T-cell (primary cell): ENCODE measurements around the gene SMIM8. TPM values are rescaled to one million over a fixed set of nuclear protein-coding genes. Genes with fewer than 3 reads are reported as not detected.
"Not testable (repeated sequence)": the region's sequence is repeated elsewhere in the genome, so short reads cannot be mapped to it uniquely, and the experiment has no call there.

Experiments
- ATAC-seq, 4 experiments: fragments of 200-7000 bp in 3 of 4; fragments of 150-1000 bp in 1 of 4; cut with Tn5 transposase; replicated peaks in 1 of 4; 1 replicate in 3 of 4; 2 replicates in 1 of 4; pipeline ENCODE4 v1.10.0; 2021; ENCODE audit warnings: moderate library complexity in 3 of 4, mild to moderate bottlenecking in 2 of 4, moderate number of reproducible peaks in 1 of 4
- CTCF ChIA-PET, 2 donors: fragments of 300-600 bp; sonication (Branson Sonifier 250); formaldehyde crosslinking; loops; one replicate each; lab custom pipeline; 2022; ENCODE audit warnings: antibody characterized with exemption in 2 of 2; lab: Charles Lee
- POLR2A ChIA-PET, 2 donors: fragments of 300-600 bp; sonication (Branson Sonifier 250); formaldehyde crosslinking; loops; one replicate each; lab custom pipeline; 2022; ENCODE audit warnings: antibody characterized with exemption in 2 of 2; lab: Charles Lee
- DNase-seq, 35 experiments: peaks; one replicate each; pipeline versions ENCODE4 v3.0.0 to v3.0.0-alpha.2; 2013 to 2023
- H3K27ac ChIP-seq: one replicate; pipeline ENCODE4 v1.5.1; 2013; ENCODE audit warnings: low read length
- H3K27me3 ChIP-seq, 2 experiments: replicated peaks in 1 of 2; 1 replicate in 1 of 2; 2 replicates in 1 of 2; pipeline versions ENCODE4 v1.6.1 to v1.7.0; 2013; ENCODE audit warnings: low read length in 1 of 2, mixed read lengths in 1 of 2; ENCODE audit not compliant: control insufficient read depth in 2 of 2, insufficient read depth in 2 of 2; ENCODE audit errors: extremely low read depth in 1 of 2
- H3K36me3 ChIP-seq, 2 donors: 1 replicate in 1 of 2; 2 replicates in 1 of 2; pipeline versions ENCODE4 v1.6.1 to v1.7.0; 2013; ENCODE audit warnings: low read length in 1 of 2; ENCODE audit not compliant: control insufficient read depth in 2 of 2, insufficient read depth in 1 of 2; ENCODE audit errors: extremely low read depth in 1 of 2
- H3K4me1 ChIP-seq, 2 experiments: 1 replicate in 1 of 2; 2 replicates in 1 of 2; pipeline versions ENCODE4 v1.6.1 to v1.7.0; 2013; ENCODE audit warnings: low read length in 2 of 2, mixed read lengths in 1 of 2; ENCODE audit not compliant: insufficient read depth in 2 of 2, control insufficient read depth in 1 of 2; ENCODE audit errors: extremely low read depth in 1 of 2
- H3K4me3 ChIP-seq, 2 donors: 1 replicate in 1 of 2; 2 replicates in 1 of 2; pipeline versions ENCODE4 v1.5.1 to v1.7.0; 2013; ENCODE audit warnings: mild to moderate bottlenecking in 2 of 2, low read length in 1 of 2, moderate library complexity in 1 of 2; ENCODE audit not compliant: control insufficient read depth in 1 of 2; ENCODE audit errors: extremely low read depth in 1 of 2
- H3K9me3 ChIP-seq: 2 replicates; pipeline ENCODE4 v1.7.0; 2013
- H3K27ac Mint-ChIP-seq, 2 donors: one replicate each; pipeline ENCODE4 v1.8.0; 2020 to 2021; ENCODE audit warnings: mild to moderate bottlenecking in 2 of 2, mixed read lengths in 2 of 2
- H3K27me3 Mint-ChIP-seq, 2 donors: one replicate each; pipeline ENCODE4 v1.8.0; 2021 to 2022; ENCODE audit warnings: mixed read lengths in 2 of 2
- H3K36me3 Mint-ChIP-seq: one replicate; pipeline ENCODE4 v1.8.0; 2021; ENCODE audit warnings: mixed read lengths
- H3K4me1 Mint-ChIP-seq, 3 donors: one replicate each; pipeline ENCODE4 v1.8.0; 2020 to 2022; ENCODE audit warnings: mixed read lengths in 3 of 3, mild to moderate bottlenecking in 1 of 3
- H3K4me3 Mint-ChIP-seq, 3 donors: one replicate each; pipeline ENCODE4 v1.8.0; 2020 to 2022; ENCODE audit warnings: mild to moderate bottlenecking in 3 of 3, mixed read lengths in 3 of 3, moderate library complexity in 3 of 3
- H3K9me3 Mint-ChIP-seq, 3 donors: one replicate each; pipeline ENCODE4 v1.8.0; 2020 to 2022; ENCODE audit warnings: mixed read lengths in 3 of 3
- WGBS: methylation state at CpG from one replicate; pipeline ENCODE4 v1.1.5; 2013; ENCODE audit warnings: missing lambda C conversion rate; ENCODE audit not compliant: insufficient coverage; 5-methylcytosine and 5-hydroxymethylcytosine counted together
- total RNA-seq, 35 experiments: library from RNA in 6 of 35; stranded (reverse) in 6 of 35; fragments of 120-200 nt in 1 of 35; gene quantifications; one replicate each; pipeline versions ENCODE4 v1.2.1 to v1.2.4 and lab custom pipeline; 2013 to 2026

SMIM8 gene
- total RNA-seq, 5 donors from 2014 or later (not counting 1 experiment from before 2014, with no cell fraction given): 8.6 to 12.4 (median 11.0) TPM

DNA sequence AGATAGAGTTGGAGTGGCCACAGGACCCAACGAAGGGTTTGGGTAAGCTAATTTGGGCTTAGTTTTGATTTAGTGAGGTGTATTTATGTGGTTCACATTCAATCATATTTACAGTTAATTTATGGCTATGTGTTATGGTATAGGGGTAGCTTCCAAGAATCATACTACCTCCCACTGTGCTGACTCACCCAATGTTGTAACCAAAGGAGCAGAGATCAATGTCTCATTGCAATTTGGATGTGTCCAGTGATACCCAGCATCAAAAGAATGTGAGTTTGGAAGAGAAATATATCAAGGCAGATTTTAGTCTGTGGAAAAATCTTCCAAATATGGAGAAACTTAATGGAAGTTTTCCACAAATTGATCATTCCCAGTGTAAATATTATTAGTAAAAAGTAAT is 25.3 kb upstream of the SMIM8 start:
- no CpG with 5 or more reads among the region's 1 CpG for WGBS
- peaks cover 45 to 61% of the 10 kb centered on the region in 2 donors for H3K27me3 Mint-ChIP-seq

DNA sequence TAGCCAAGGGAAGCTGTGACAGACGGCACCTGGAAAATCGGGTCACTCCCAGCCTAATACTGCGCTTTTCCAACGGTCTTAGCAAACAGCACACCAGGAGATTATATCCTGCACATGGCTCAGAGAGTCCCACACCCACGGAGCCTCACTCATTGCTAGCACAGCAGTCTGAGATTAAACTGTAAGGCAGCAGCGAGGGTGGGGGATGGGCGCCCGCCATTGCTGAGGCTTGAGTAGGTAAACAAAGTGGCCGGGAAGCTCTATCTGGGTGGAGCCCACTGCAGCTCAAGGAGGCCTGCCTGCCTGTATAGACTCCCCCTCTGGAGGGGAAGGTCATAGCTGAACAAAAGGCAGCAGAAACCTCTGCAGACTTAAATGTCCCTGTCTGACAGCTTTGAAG is 21.1 kb upstream of the SMIM8 start:
- H3K27ac ChIP-seq, H3K4me1 ChIP-seq, DNase-seq, H3K4me3 ChIP-seq, H3K36me3 Mint-ChIP-seq, CTCF ChIA-PET, H3K4me1 Mint-ChIP-seq, ATAC-seq, H3K36me3 ChIP-seq, H3K4me3 Mint-ChIP-seq, POLR2A ChIA-PET, H3K9me3 ChIP-seq, H3K27ac Mint-ChIP-seq: not testable (repeated sequence)
- Mint-ChIP-seq H3K9me3 (peaks cover 0 to 11% (median 6%) of the 10 kb centered on the region in 3 donors), H3K27me3 (peaks cover 43 to 58% of the 10 kb centered on the region in 2 donors)
- 89% methylated on average over 5 of the region's 9 CpGs for WGBS
- H3K27me3 ChIP-seq: peaks cover 0 to 12% of the 10 kb centered on the region in 2 experiments

More for the DNA sequence above, 25.3 kb upstream of the SMIM8 start:
- POLR2A ChIA-PET: no interaction called here
- ATAC-seq: no peak
- CTCF ChIA-PET: no interaction called here
- H3K4me3 ChIP-seq: no peak overlapping the region
- no peaks in the 10 kb centered on the region for H3K36me3 Mint-ChIP-seq
- DNase-seq: no peak
- H3K9me3 Mint-ChIP-seq: no peaks in the 10 kb centered on the region
- no peaks in the 10 kb centered on the region for H3K4me1 ChIP-seq
- H3K4me1 Mint-ChIP-seq: no peaks in the 10 kb centered on the region
- H3K27me3 ChIP-seq: peaks cover 0 to 18% of the 10 kb centered on the region in 2 experiments
- no peak overlapping the region for H3K4me3 Mint-ChIP-seq
- H3K36me3 ChIP-seq: no peaks in the 10 kb centered on the region
- no peak overlapping the region for H3K27ac Mint-ChIP-seq
- H3K27ac ChIP-seq: no peak overlapping the region
- H3K9me3 ChIP-seq: no peaks in the 10 kb centered on the region

DNA sequence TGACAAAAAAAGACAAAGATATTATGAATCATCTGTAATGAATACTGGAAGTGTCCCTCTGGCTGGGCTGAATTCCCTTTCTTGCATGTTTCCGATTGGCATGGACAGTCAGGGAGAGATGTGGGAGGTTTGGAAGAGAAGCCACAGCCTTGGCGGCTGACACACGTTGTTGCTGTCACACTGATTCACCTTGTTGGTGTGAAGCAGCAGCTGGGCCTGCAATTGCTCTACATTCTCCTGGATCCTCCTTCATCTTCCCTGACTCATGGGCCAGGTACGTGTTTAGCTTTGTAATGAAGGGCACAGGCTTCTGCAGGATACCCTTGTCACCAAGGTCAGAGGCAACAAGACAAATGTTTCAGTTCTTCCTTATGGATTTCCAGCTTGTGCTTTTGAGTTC is 13.4 kb upstream of the SMIM8 start:
- no peak for ATAC-seq
- Mint-ChIP-seq H3K9me3 (peaks cover 2 to 3% (median 3%) of the 10 kb centered on the region in 3 donors), H3K4me1 (no peaks in the 10 kb centered on the region), H3K27ac (no peak overlapping the region), H3K27me3 (peaks cover 11 to 22% of the 10 kb centered on the region in 2 donors), H3K36me3 (no peaks in the 10 kb centered on the region), H3K4me3 (no peak overlapping the region)
- no peaks in the 10 kb centered on the region for H3K4me1 ChIP-seq
- peaks cover 0 to 5% of the 10 kb centered on the region in 2 experiments for H3K27me3 ChIP-seq
- ChIA-PET CTCF (interaction anchor here in 1 of 2 donors (0.5 kb wide), 1 partner anchor 86 kb away, joined by 3 read pairs; no protein-coding TSS in a partner anchor), POLR2A (no interaction called here)
- WGBS: 71% methylated on average over 1 of the region's 4 CpGs
- no peaks in the 10 kb centered on the region for H3K9me3 ChIP-seq
- DNase-seq: no peak
- H3K36me3 ChIP-seq: no peaks in the 10 kb centered on the region
- no peak overlapping the region for H3K27ac ChIP-seq
- H3K4me3 ChIP-seq: no peak overlapping the region

DNA sequence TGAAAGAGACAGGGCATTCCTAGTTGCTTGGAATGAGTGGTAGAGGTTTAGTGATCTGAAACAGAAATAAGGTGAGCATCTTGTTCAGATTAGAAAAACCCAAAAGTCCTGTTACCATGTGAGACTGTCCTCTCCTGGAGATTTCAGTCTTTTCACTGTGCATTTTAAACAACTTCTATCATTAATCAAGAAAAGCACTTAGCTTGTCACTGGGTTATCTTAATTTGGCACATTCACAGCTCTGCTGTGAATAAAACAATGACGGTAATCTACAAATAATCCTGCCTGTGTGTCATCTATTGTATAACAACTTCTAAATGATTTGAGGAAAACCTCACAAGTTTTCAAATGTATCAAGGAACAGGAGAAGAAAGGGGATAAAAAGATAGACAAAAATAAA is 9.5 kb upstream of the SMIM8 start:
- WGBS: no CpG with 5 or more reads among the region's 1 CpG
- Mint-ChIP-seq H3K36me3 (no peaks in the 10 kb centered on the region), H3K27me3 (peaks cover 20 to 35% of the 10 kb centered on the region in 2 donors), H3K27ac (no peak overlapping the region), H3K4me1 (no peaks in the 10 kb centered on the region), H3K9me3 (no peaks in the 10 kb centered on the region), H3K4me3 (no peak overlapping the region)
- CTCF ChIA-PET: interaction anchor here in 1 of 2 donors (0.5 kb wide), 1 partner anchor 224 kb away, joined by 3 read pairs; no protein-coding TSS in a partner anchor
- no peak for DNase-seq
- H3K4me3 ChIP-seq: no peak overlapping the region
- no peak overlapping the region for H3K27ac ChIP-seq
- H3K9me3 ChIP-seq: no peaks in the 10 kb centered on the region
- no peaks in the 10 kb centered on the region for H3K36me3 ChIP-seq
- POLR2A ChIA-PET: no interaction called here
- peaks cover 0 to 5% of the 10 kb centered on the region in 2 experiments for H3K27me3 ChIP-seq
- no peaks in the 10 kb centered on the region for H3K4me1 ChIP-seq
- ATAC-seq: no peak

DNA sequence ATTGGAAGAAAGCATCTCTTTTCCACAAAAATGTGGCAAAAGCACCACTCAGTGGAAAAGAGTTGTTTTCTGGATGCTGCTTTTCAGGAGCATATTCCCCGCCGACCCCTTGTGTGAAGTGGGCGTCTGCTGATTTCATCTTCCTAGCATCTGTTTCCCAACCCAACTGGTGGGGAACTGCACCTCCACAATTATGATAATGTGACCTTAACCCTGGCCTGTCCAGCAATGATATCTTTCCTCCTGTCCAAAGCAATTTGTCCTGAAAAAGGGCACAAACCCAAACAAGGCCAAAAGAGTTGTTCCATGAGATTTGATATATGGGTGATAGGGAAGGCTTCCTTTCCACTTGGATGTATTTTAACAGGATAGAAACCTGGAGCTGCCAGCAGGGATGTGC is 7.3 kb upstream of the SMIM8 start:
- ATAC-seq (no peak), DNase-seq (no peak)
- ChIA-PET POLR2A (interaction anchor here in 1 of 2 donors (0.7 kb wide), 1 partner anchor 201 kb away, joined by 3 read pairs; no protein-coding TSS in a partner anchor), CTCF (interaction anchor here in 1 of 2 donors (0.6 kb wide), 1 partner anchor 1790 kb away, joined by 3 read pairs; no protein-coding TSS in a partner anchor)
- no peaks in the 10 kb centered on the region for H3K9me3 ChIP-seq
- no peak overlapping the region for H3K4me3 ChIP-seq
- H3K27me3 ChIP-seq: peaks cover 0 to 5% of the 10 kb centered on the region in 2 experiments
- Mint-ChIP-seq H3K9me3 (no peaks in the 10 kb centered on the region), H3K4me1 (no peaks in the 10 kb centered on the region), H3K4me3 (no peak overlapping the region), H3K36me3 (no peaks in the 10 kb centered on the region), H3K27me3 (peaks cover 22 to 34% of the 10 kb centered on the region in 2 donors), H3K27ac (no peak overlapping the region)
- WGBS: no CpG with 5 or more reads among the region's 3 CpGs
- H3K4me1 ChIP-seq: no peaks in the 10 kb centered on the region
- no peaks in the 10 kb centered on the region for H3K36me3 ChIP-seq
- no peak overlapping the region for H3K27ac ChIP-seq

DNA sequence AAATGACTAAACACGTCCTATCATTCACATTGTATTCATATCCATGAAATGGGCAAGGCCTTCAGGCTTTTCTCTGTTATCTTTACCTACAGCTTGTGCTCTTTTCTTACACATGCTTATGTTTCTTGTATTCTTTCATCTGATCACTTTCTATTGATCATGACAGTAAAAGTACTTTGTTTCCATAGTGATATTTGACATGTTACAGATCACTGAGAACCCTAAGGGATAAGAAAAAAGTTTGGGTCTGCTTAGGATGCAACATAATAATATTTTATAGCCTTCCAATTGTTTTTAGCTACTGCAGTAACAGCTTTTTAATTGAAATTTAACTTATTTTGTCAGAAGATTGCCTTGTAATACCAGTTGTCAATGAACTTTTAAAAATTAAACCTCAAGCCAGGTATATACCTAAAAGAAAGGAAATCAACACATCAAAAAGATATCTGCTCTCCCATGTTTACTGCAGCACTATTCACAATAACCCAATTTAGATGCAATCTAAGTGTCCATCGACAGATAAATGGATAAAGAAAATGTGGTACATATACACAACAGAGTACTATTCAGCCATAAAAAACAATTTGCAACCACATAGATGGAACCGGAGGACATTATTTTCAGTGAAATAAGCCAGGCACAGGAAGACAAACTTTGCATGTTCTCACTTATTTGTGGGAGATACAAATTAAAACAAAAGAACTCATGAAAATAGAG is 3.0 kb upstream of the SMIM8 start:
- no peak overlapping the region for H3K4me3 ChIP-seq
- Mint-ChIP-seq H3K27ac (no peak overlapping the region), H3K4me3 (no peak overlapping the region), H3K36me3 (no peaks in the 10 kb centered on the region), H3K4me1 (peaks cover 10 to 22% (median 12%) of the 10 kb centered on the region in 3 donors), H3K27me3 (peaks cover 15 to 18% of the 10 kb centered on the region in 2 donors), H3K9me3 (no peaks in the 10 kb centered on the region)
- no peaks in the 10 kb centered on the region for H3K9me3 ChIP-seq
- ChIA-PET POLR2A (no interaction called here), CTCF (interaction anchor here (0.5 to 1.2 kb wide), 2 partner anchors 150 to 372 kb away, joined by 4 to 8 read pairs; no protein-coding TSS in a partner anchor)
- H3K36me3 ChIP-seq: no peaks in the 10 kb centered on the region
- WGBS: no CpG with 5 or more reads among the region's 3 CpGs
- DNase-seq: no peak
- peaks cover 2 to 5% of the 10 kb centered on the region in 2 experiments for H3K4me1 ChIP-seq
- ATAC-seq: no peak
- no peaks in the 10 kb centered on the region for H3K27me3 ChIP-seq
- no peak overlapping the region for H3K27ac ChIP-seq
